GM10847 (cell line): ENCODE measurements around the gene SLC41A3.
A peak's percentile ranks its signal among the peaks of the same experiment; 100 is the strongest.

Experiments
- POLR2A ChIP-seq: IDR thresholded peaks from 2 replicates; pipeline ENCODE4 v1.6.1; 2011; ENCODE audit not compliant: insufficient read length; ENCODE audit errors: extremely low read depth

SLC41A3 gene

DNA sequence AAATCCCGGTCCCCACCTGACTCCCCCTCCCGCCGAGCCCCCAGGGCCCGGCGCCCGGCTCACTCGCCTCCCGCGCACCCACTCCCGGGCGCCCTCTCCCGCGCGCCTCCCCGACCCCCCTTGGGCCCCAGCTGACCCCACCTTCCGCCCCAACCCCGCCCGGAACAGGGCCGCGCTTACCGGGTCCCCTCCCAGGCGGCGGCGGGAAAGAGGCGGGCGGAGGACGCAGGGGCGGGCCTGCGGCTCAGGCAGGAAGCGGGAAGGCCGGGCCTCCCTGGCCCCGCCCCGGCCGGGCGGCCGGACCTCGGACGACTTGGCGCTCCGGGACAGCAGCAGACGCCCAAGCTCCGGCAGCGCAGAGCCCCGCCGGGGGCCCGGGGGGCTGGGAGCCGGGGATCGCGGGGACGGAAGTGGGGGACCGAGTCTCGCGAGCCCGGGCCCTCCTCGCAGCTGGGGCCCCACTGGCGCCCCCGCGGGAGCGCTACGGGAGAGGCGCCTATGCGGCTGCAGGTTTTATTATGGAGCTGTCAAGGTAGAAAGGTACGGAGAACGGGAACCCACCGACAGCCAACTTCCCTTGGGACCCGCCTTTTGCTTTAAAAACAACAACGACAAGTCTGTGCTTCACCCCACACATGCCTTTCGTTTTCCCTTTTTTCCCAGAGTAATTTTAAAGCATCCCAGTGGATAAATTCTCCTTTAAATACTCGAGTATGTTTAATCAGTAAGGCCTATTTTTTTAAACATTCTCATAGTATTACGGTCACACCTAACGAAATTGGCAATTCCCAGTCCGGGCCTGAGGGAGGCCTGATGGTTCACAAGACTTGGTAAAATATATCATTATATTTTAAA, at the start of gene SLC41A3:
Gene SLC41A3 (minus strand): TSS at position 212 of the 855 bp plus-strand sequence. CDS start 15,905 bp downstream, outside the sequence.
- TF ChIP-seq POLR2A: peak; percentile 74

DNA sequence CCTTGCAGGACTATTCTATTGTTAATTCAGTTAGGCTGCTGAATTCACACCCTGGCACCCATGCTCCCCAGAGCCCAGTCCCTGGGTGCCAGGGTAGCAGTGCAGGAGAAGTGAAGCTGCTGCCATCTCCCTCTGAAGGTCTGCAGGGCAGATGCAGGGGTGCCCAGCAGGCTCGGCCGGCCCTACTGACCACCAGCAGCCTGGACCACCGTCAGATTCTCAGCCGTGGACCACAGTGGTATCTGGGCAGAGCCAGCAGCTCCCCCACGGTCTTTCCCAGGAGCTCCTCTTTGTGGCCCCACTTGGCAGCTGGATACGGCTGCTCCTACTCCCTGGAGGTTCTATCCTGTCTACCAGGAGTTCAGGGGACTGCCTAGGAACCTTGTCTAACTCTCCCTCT, 49.7 kb upstream of the SLC41A3 start:
- no peak for TF ChIP-seq POLR2A

DNA sequence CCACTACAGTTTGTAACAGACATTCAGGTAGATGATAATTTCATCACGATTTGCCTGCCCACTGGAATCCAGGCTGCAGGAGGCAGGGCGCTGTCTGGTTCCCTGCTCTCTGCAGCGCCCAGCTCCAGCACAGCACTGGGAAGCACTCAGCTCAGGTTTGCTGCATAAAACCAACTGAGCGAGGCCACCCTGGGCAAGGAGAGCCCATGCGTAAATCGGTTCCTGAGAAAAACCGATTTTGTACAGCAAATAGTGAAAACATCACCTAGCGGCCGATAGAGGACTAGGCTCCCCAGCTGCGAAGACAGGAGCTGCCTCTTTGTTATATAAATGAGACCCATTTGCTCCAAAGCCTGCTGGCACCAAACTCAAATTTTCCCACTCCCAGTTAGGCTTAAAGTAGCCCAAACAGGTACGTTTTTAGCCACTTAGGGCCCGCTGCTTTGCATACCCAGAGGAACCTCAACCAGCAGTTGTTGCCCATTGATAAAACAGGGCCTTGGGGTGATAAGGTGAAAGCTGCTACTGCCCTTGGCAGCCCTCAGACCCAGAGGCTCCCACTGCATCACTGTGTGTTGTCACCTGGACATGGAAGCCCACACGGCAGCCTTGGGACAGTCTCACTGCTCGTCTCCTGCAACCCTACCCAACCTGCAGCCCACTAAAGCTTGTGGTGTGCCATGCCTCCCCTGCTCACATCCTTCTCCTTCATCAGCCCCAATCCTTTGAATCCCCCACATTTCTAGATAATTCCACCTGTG, 49.0 kb upstream of the SLC41A3 start:
- TF ChIP-seq POLR2A: no peak

DNA sequence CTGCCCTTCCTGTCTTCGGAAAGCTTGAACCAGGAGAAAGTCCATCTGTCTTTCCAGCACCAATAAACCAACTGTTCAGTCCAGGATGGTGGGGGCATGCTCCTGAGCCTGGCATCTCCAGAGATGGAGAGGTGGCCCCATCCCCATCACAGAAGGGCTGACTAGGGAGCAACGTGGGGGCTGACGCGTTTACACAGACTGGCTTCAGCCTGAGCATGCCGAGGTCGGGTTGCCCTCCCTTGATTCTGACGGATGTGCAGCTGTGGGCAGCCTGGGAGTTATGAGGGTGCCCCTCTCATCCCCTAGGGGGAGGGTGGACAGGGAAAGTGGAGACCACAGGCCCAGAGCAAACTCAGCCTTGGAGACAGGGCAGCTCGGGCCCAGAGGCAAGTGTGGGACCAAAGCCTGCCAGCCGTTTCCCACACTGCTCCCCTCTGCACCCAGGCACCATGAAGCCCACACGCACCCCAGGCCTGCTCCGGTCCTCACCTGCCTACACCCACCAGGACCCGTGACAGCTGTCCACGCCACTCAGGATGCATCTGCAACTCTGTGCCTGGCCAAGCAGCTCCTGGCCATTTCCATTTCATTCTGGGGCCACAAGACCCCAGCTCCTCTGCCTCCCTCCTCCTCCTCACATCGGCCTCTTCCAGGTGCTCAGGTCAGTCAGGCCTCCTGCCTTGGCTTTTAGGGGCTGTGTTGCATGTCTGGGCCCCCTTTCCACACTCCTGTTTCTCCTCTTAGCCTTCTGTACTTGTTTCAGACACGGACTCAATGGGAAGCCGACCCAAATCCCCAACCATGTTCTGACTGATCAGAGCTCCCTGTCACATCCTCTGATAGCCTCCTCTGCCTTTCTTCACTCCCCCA, 48.2 kb upstream of the SLC41A3 start:
- no peak for TF ChIP-seq POLR2A

DNA sequence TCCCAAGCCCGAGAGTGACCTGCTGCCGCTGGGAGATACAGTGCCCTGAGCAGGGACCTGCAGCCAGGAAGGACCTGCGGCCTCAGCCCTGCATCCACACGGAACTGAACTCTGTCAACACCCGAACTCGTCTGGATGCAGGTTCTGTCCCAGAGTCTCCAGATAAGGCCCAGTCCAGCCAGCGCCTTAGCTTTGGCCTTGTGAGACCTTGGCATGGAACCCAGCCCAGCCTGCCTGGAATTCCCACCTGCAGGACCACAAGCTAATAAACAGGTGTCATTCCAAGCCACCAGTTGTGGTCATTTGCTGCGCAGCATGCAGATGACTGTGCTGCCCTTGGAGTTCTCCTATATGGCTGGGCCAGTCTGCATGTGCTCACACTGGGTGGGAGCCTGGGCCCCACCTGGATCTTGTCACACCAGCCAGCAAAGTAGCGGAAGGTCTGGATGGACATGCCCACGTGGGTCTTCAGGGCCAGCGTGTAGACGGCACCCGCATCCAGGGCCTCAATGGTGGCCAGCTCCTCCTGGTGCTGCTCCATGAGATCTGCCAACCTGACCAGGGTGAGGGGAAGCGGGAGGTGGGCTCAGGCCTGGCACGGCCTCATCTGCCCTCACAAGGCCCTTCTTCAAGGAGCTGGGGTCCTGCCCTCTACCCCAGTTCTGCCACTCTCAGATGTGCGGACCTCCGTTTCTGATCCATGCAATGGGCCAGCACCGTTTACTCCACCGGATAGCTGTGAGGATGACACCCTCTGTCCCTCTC, 47.2 kb upstream of the SLC41A3 start:
- TF ChIP-seq POLR2A: no peak

DNA sequence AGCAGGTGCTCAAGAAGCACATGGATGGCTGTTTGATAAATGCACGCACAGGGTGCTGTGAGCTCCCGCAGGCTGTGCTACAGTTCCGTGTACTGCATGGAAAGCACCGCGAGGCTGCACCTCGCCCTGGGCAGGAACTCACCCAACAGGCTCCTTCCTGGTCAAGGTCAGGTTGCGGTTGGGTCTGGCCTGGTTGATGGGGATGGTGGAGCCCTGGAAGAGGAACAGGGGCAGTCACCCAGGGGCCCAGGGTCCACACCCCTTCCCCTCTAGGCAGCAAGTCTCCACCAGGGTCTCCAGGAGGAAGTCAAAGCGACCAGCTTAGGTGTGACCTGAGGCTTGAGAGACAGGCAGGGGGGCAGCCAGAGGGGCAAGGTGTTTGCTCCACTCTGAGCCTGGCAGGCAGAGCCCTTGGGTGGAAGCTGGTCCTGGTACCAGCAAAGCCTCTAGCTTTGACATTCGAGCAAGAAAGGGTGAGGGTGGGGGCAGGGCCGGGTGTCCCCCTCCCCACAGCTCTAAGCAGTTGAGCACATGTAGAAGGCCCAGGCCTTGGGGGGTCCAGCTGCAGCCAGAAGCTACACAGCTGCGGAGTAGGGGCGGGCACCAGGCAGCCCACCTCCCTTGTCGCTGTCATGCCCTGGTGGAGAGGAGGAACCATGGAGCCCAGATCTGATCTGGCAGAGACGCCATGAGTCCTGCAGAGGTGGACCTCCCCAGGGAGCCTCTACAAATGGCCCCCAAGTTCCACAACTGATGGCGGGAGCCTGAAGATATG, 46.3 kb upstream of the SLC41A3 start:
- TF ChIP-seq POLR2A: no peak

DNA sequence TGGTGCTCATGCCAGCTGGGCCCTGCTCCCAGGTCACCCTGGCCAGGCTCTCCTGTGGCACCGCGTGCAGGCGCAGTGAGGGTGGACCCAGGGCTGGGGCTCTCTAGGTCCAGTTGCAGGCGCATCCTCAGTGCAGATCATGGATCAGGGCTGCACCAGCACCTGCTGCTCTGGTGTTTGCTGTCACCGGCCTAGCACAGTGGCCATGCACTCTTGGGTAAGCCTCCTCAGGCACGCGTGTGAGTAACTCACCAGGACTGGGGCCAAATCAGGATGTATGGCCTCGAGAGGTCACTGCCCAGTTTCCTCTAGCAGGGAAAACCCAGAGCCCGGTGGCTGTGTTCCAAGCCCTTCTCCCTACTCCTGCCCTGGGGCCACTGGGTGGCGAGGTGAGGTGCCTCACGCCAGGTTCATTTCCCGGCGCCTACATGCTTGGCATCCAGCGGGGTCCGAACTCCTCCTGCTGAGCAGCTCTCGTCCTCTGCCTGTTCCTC, 45.5 kb upstream of the SLC41A3 start:
- no peak for TF ChIP-seq POLR2A

DNA sequence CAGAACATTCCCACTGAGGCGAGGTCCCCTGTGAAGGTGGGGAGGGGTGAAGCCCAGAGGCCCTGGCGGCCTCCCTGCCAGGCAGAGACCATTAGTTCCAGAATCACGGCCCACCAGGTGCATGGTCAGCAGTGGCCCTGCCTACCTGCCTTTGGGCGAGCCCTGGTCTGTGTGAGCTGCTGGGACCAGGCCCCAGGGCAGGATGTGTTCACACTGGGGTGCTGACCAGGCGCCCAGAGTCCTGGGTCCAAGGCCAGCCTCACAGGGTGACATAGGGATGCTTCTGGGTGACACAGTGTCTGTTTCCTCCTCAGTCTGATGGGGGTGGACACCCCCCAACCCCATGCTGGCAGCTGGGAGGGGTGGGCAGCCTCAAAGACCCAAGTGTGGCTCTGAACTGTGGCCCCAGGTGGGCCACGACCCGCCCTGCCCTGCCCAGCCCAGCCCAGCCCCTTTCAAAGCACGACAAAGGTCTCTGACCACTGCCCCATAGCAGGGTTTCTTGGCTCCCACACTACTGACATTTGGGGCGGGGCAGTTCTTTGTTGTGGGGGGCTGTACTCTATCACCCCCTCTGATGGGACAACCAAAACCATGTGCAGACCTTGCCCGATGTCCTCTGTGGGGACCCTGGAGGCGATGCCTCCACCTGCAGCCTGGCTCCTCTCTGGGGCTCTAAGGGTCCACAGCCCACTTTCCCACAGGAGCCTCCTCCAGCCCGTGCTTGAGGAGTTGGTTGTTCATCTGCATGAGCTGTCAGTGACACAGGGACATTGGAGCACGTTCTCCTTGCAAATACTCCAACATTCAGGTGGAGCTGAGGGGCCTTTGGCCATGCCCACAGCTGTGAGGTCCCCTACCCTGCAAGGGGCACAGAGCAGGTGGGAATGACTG, 44.8 kb upstream of the SLC41A3 start:
- no peak for TF ChIP-seq POLR2A

DNA sequence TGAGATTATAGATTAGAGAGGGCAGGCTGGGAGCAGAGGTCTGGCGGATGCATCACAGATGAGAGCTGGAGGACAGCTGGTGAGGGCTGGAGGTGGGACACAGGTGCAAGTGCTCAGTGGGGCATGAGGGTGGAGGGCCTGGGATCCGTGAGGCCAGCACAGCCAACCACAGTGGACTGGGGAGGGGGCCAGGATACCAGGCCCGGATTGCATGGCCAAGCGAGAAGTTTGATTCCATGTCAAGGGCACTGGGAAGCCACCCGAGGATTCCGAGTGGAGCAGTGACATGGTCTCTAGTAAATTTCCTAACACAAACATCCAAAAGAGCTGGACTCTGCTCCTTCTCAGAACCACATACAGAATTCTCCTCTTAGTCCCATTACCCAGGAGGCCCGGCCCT, 44.0 kb upstream of the SLC41A3 start:
- TF ChIP-seq POLR2A: no peak

DNA sequence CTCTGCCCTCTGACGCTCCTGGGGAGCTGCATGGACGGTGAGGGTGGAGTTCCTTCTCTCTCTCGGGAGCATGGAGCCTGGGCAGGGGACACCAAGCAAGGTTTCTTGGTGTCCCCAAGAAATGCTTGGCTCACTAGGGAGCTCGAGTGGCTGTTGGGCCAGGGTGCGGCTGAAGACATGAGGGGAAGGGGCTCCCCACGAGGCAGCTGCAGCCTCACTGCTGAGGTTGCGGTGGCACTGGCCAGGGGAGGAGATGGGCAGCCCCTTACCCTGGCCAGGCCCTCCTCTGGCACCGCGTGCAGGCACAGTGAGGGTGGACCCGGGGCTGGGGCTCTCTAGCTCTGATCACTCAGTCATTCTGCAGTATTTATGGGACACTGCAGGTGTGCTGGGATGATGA, 43.5 kb upstream of the SLC41A3 start:
- TF ChIP-seq POLR2A: no peak

DNA sequence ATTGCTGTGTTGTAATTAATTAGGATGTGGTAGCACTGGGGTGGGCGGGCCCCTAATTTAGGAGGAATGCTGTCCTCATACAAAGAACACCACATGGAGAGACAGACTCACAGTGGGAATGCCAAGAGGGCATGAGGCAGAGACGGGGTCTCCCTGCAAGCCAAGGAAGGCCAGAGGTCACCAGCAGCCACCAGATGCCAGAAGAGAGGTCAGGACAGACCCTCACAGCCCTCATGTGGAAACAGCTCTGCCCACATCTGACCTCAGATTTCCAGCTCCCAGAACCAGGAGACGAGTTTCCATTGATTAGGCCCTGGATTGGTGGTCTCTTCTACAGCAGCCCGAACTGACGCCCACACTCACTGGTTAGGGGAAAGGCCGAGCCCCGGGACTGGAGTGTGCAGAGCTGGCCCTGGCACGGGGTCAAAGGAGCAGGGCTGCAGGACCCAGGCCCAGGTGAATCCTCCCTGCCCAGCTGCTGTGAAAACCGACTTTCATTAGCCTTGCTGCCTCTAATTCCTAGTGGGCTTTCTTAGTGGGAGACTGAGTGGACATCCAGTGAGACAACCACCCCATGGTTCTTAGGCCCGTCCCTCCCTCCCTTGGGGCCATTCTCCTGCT, 43.0 kb upstream of the SLC41A3 start:
- TF ChIP-seq POLR2A: no peak

DNA sequence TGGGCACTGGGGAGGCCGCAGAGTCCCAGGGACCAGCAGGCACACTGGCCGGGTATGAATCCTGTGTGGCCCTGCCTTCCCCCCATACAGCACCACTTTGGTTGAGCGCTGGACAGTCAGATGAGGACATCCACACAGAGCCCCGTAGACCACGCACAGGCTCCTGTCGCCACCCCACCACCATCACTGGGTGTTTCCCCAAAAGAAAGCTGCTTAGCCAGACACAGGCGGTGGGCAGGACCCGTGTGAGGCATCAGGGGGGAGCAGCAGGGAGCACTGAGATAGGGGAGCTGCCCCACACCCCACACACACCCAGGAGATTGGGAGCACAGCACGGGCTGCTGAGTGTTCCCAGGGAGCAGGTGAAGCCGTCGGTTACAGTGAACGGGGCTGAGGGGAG, 42.4 kb upstream of the SLC41A3 start:
- no peak for TF ChIP-seq POLR2A
